8988T (cell line): ENCODE data around the gene EFNA3.
"Not testable (repeated sequence)": the region's sequence is repeated elsewhere in the genome, so short reads cannot be mapped to it uniquely, and the experiment has no call there.

ENCODE experiments used
- DNase-seq: peaks from one replicate; pipeline ENCODE4 v3.0.0; 2011

Gene EFNA3

DNA sequence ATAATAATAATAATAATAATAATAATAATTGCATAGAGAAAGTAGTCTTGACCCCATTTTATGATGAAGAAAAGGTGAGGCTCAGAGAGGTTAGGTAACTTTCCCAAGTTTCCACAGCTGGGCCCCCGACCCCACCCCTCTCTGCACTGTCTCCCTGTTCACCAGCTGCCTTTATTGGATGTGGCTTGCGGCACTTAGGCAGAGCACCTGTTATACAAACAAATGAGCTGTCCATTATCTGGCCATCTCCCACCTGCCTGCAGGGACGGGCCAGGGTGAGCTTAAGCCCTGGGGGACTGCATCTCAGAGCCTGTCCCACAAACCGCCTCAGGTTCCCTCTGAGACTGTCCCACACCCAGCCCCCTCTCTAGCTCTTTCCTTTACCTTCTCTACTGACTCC is 39.0 kb downstream of the EFNA3 start:
- no peak for DNase-seq

DNA sequence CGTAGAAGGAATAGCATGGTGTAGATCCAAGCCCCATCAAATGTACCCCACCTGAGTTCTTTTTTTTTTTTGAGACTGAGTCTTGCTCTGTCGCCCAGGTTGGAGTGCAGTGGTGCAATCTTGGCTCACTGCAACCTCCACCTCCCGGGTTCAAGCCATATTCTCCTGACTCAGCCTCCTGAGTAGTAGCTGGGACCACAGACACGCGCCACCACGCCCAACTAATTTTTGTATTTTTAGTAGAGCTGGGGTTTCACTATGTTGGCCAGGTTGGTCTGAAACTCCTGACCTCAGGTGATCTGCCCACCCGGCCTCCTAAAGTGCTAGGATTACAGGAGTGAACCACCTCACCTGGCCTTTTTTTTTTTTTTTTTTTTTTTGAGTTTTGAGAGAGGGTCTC is 39.5 kb downstream of the EFNA3 start:
- DNase-seq, result not testable (repeated sequence)

DNA sequence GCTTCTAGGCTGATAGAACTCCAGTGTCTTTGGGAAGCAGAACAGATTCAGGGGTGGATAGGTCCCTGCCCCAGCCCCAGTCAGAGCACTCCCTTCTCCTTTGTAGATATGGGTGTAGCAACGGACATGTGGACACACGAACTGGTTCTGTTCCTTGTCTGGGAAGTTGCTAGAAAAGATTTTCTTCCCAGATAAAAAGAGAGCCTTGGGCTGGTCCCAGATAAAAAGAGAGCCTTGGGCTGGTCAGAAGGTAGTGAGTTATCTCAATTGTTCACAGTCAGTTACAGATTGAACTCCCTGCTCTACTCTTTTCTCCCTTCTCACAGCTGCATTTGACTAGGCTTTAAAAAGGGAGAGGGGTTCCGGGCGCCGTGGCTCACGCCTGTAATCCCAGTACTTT is 41.6 kb downstream of the EFNA3 start:
- no peak for DNase-seq

DNA sequence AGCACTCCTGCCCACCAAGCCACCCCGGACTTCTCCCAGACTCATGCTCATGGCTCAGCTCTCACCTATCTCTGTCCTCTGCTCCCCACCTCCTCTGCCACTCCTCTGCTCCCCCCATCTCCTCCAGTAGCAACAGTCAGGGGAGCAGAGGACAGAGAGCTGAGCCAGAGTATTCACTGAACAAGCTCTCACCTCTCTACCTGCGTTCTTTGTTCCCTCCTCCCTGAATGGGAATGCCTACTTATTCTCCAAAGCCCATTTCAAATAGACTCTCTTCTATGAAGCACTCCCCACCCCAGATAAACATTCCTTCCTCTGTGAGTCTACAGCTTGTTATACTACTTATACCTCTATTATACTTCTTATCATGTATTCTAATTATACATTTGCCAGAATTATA is 42.6 kb downstream of the EFNA3 start:
- DNase-seq, result no peak

DNA sequence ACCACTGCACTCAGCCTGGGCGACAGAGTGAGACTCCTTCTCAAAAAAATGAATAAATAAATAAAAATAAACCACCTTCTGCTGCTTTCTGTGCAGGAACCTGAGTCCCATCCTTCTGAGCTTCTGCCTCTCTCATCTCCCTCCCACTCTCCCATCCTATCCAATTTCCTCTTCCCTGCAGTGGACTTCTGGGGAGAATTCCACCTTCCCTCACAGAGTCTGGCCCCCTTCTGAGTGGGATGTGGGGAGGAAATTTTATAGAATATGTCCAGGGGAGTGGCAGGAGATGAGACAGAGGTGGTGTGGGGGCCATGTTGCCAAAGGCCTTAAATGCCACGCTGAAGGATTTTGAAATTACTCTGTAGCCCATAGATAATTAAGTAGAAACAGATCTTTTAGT is 43.7 kb downstream of the EFNA3 start:
- DNase-seq, result no peak

DNA sequence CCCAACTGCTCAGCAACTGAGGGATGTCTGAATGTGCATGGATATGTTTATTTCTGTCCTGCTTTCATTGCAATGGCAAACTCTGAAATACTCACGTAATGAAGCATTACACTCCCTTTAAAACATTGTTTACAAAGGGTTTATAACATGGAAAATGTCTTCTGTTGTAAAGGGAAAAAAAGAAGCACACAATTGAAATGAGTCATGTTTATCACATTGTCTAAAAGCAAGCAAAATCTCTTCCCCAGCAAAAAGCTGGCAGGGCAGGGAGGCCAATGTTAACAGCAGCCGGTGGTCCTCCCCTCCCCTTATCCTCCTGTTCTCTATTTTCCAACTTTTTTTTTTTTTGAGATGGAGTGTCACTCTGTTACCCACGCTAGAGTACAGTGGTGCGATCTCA is 45.2 kb downstream of the EFNA3 start:
- DNase-seq, result no peak

DNA sequence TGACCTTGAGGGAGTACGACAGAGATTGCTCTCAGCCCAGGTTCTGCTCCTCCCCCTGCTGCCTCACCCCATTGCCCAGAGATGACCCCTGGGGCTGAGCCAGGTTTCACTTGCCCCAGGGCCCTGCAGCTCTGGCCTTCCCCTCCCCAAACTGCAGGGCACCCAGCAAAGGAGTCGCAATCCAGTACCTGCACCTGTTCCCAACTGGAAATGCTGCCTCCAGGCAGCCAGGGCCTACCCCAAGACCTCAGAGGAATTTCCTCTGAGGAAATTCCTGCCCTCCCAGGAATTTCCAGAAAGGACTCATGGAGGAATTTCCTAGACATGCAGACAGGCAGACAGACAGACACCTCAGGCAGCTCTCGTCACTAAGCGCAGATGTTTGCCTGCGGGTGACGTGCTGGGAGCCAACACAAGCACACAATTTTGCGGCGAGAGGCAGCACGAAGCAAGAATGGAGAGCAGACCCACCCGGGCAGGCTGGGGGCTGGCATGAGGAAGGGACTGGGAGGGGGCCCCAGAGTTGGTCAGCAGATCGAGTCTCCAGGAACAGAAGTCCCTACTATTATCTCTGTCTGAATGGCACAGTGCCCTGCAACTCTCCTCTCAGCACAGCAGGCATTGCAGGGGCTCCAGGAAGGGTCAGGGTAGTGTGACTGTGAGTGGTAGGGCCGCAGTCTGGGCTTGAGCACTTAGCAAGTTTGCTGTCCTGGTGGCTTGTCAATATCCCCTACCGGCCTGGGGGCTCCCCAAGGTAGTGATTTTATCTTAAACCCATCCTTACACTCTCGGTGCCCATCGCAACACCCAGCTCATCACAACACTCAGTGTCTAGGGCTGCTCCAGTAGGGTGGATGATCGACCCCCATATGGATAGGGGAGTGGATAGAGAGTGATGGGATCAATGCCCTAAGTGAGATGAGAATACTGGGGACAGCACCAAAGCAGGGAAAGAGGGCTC is 46.1 kb downstream of the EFNA3 start:
- peak; percentile 63 for DNase-seq

DNA sequence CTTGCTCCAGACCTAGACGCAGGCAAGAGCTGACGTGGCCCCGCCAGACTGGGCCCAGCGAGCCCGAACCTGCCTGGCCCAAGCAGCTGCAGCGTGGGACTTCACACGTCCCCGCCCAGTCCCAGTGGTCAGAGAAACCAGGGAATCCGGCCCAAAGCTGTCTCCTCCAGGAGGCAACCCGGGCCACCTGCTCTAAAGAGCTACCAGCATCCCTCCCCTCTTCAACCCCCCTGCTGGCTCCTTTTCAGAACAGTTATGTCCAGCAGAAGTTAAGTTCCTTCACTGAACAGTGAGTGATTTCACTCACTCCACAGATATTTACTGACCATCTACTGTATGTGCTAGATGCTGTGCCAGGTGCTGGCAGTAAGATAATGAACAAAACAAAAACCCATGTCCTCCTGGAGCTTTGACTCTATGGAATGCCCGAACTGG is 46.9 kb downstream of the EFNA3 start:
- no peak for DNase-seq

DNA sequence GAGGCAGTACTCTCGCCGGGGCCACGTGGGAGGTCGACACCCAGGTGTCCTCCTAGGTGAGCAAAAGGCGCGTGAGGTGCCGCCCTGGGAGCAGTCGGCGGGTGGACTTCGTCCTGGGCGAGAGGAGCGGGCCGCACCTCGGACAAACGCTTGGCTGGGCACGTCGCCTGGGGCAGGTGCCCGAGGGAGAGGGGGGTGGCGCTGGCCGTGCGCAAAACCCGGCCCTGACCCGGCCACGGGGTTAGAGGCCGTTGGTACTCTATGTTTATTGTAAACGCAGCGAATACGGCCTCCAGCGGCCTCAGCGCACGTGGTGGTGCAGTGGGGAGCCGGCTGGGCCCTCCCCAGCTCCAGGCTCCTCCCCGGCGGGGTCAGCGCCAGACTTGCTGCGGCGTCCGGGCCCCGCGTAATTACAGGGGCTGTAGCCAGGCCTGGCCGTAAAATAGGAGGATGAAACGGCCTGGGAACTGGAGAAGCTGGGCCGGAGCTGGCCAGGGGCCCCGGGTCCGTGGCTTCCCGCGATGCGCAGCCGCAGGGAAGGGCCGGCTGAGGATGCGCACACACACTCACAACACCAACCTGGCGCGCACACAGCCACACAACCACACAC is 47.4 kb downstream of the EFNA3 start:
- DNase-seq, result no peak

DNA sequence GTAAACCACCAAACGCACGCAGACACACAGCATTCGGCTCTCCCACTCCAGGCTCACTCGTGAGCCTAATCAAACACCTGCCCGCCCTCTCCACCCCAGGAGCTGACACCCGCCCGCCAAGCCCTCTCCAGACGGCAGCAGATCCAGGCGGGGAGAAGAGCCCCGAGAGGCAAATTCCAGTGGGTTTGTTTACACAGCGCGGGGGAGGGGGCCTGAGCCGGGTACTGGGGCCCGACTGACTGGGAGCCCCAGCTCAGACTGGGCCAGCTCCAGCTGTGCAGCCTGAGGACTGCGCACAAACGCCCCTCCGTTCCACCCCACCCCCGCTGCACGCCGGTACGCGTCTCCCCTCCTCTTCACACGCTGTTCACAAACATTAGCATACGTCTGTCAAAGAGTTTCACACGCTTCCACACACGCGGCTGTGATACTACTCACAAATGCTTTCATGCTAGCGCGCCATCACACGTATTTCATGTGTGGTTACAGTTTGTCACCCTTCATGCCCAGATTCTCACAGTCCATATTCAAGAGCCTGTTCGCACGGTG is 48.0 kb downstream of the EFNA3 start:
- DNase-seq, result no peak

DNA sequence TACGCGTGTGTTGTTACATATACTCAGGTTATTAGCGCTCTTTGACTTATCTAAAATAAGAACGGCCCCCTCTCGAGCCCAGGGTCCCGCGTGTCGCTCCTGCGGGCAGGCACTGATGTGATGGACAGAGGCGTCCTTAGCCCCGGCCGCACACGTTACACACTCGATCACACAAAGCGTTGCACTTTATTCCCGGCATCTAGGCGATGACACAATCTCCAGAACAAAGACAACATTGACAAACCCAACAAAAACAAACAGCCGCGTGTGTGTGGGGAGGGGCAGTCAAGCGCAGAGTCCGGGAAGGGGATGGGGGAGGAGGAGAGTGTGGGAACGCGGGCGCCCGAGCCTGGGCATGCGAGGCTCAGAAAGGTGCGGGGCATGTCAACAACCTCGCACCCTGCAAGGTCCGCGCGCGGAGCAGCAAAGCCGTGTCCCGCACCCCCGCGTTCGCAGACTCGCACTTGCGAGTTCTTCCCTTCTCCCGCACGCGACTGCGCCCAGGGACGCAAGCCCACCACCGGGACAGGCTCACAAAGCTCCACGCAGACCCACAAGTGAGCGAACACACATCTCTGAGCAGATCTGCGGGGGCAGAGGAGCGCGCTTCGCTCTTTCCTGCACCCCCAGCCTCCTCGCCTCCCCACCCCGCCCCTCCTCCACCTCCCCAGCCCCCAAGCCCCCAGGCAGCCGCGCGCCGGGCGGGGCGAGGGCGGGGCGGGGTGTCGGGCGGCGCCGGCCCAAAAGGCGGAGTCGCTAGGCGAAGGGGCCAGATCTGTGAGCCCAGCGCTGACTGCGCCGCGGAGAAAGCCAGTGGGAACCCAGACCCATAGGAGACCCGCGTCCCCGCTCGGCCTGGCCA is 48.7 kb downstream of the EFNA3 start, which contains the start of gene EFNA1:
Gene EFNA1, plus strand, starts transcription at position 772 of the 862 bp plus-strand sequence. CDS start 102 bp downstream, outside the sequence.
- peak; percentile 57 for DNase-seq

DNA sequence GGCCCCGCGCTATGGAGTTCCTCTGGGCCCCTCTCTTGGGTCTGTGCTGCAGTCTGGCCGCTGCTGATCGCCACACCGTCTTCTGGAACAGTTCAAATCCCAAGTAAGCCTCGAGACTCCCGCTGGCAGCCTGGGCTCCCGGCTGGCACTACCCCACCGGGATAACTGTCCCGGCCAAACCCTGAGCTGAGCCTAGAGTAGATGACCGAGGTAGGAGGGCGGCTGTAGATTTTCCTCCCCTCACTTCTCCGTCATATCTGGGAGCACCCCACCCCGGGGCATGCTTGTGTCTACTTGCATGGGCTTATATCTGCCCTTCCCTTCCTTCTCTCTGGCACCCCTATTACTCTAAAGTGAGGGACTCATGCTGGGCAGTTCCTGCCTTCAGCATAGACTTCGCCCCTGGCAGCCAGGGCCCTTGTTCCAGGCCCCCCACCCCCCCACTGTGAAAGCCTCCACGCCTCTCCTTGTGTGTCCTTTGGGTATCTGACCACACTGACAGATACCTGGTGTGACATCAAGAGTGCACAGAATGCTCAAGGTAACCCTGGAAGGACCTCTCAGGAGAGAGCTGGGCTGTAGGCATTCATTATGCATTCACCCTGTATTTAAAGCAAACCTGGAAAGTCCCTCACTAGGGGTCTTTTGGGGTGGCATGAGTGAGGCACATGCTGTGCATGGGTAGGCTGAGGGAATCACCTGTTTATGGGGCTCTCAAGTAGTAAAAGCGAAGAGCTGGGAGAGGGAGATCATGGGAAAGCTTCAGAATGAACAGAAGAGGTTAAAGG is 49.5 kb downstream of the EFNA3 start:
- DNase-seq, result no peak

DNA sequence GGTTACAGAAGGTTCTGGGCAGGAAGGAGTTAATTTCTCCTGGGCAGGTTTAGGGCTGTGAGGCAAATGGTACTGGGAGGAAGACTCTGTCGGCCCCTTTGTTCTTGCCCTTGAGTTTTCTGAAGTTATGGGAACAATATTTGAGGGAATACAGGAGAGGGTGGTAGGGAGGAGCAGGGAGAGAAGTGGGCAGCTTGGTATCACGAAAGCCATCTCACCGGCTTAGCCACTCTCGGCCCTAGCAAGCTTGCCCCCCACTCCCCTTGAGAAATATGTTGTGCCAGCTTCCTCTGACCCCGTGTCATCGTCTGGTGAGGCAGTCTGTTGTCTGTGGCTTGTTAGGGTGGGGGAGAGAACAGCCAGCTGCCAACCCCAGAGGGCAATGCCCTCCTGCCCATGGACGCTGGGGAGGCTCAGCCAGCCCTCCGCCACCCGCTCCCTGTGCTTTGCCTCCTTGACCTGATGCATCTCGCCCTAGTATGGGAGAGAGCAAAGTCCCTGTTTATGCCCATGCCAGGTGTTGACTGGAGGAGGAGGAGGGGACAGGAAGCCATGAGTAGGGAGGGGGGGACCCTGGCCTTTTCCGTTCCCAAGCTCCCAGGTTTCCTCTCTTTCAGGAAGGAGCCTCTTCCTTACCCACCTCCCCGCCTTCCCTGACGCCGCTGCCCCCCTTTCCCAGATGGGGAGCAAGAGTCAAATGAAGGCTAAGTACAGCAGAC is 50.3 kb downstream of the EFNA3 start:
- no peak for DNase-seq

DNA sequence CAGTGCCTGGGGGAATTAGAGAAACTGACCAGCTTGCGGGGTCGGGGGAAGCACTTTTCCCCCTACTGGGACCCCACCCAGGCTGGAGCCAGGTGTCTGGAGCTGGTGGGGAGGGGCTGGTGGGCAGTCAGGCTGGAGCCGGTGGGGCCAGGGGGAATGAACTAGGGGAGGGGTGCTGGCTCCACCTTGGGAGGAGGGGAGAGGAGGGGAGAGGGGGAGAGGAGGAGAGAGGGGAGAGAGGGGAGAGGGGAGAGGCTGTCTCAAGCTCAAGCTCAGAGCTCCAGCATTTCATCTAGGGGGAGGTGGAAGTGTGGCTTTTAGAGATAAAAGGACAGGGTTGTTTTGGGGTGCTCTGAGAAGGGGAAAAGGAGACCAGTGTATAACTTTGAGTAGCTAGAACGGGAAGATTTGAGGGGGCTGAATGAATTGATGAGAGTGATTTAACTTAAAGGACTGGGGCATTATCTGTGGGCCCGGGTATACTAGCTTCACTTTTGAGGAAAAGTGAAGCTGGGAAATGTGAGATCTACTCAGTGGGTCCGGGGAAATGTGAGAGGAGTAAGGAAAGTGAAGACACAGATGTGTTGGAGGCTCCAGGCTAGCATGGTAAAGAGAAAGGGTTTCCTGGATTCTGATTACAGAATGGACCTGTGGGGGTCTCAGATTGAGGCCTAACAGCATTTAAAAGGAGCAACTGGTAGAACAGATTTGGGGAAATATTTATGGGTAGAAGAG is 51.8 kb downstream of the EFNA3 start:
- DNase-seq, result no peak

DNA sequence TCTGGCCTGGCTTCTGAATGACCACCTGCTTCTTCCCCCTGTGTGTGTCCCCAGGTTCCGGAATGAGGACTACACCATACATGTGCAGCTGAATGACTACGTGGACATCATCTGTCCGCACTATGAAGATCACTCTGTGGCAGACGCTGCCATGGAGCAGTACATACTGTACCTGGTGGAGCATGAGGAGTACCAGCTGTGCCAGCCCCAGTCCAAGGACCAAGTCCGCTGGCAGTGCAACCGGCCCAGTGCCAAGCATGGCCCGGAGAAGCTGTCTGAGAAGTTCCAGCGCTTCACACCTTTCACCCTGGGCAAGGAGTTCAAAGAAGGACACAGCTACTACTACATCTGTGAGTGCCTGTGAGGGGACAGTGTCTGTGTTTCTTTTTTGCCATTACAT is 52.6 kb downstream of the EFNA3 start:
- DNase-seq, result no peak

DNA sequence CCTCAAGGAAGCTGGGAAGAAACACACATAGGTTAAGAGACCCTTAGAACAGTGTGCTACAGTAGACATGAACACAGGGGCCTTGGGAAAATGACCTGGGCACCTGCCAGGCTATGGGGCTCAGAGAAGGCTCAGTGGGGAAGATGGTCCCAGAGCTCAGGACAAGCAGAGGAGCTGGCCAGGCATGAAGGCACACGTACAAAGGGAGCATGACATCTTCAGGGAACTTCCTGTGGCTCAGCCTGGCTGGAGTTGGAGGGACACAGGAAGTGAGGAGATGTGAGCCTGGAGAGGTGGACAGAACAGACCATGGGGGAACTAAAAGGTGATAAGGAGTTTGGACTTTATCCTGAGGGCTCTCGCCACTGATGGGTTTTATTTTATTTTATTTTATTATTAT is 53.2 kb downstream of the EFNA3 start:
- DNase-seq, result no peak

DNA sequence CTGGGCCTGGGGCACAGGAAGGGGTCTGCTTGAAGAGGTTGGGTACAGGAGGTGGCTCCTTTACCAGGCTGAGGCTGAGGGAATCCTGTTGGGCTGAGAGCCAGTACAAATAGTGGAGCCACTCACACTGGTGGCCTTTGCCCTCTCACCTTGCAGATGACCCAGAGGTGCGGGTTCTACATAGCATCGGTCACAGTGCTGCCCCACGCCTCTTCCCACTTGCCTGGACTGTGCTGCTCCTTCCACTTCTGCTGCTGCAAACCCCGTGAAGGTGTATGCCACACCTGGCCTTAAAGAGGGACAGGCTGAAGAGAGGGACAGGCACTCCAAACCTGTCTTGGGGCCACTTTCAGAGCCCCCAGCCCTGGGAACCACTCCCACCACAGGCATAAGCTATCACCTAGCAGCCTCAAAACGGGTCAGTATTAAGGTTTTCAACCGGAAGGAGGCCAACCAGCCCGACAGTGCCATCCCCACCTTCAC is 55.2 kb downstream of the EFNA3 start:
- DNase-seq, result no peak

DNA sequence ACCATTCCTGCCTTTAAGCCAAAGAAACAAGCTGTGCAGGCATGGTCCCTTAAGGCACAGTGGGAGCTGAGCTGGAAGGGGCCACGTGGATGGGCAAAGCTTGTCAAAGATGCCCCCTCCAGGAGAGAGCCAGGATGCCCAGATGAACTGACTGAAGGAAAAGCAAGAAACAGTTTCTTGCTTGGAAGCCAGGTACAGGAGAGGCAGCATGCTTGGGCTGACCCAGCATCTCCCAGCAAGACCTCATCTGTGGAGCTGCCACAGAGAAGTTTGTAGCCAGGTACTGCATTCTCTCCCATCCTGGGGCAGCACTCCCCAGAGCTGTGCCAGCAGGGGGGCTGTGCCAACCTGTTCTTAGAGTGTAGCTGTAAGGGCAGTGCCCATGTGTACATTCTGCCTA is 55.7 kb downstream of the EFNA3 start:
- DNase-seq, result no peak

DNA sequence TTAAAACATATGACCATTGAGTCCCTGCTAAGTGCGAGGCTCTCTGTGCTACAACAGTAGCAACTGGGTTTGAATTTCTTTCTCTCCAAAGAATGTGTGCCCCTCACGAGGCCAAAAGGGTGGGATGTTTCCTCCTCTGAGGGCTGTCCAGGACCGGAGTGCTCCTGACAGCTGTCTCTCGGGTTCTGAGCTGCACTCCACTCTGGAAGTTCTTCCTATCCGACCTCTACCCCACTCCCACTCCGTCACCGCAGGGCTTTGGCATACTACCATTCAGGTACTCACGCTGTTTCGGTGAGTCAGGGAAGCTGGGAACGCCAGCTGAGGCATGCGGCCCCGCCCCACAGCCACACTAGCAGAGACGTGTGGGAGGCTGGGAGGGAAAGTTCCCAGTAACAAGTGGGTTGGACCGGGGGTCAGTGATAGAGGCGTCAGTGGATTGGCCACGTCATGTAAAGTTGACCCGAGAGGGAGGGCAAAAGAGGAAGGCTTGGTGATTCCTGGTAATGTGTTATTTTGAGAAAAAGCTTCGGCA is 56.3 kb downstream of the EFNA3 start:
- DNase-seq, result peak; percentile 74

DNA sequence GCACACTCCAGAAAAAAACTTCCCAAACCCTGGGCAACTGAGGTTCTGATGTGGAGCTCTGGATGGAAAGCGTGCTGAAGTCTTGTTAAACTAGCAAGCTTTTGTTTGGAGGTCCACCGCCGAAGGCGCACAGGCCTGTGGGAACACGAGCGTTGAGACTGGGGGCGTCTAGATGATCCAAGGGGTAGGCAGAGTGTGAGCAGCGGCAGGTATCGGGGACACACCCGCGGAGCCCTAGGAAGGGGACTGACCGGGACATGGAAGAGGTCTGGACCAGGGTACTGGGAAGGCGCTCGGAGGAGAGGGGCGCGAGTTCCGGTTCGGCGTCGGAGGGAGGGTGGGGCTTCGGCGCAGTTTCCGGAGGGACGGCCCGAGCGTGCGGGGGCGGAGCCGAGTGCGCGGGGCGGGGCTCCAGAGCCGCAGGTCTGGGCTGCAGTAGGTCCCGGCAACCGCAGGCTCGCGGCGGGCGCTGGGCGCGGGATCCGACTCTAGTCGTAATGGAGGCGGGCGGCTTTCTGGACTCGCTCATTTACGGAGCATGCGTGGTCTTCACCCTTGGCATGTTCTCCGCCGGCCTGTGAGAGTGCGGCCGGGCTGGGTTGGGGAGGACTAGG is 56.9 kb downstream of the EFNA3 start, which contains the start of gene SLC50A1:
Gene SLC50A1, plus strand, starts transcription at position 438 of the 614 bp plus-strand sequence. Its CDS starts 60 bp downstream, at position 498.
- peak; percentile 87 for DNase-seq
